OCI-LY7 (cell line): Measurements from ENCODE around the gene RAB32. TPM values are rescaled to one million over a fixed set of nuclear protein-coding genes. Genes with fewer than 3 reads are reported as not detected.

ENCODE experiments used
- BruUV-seq: library from RNA; stranded (reverse); fragments of 400-500 nt; replicated peaks from 2 replicates; lab custom pipeline; 2021; lab: Mats Ljungman, UMichigan
- CTCF ChIA-PET: fragments of 300-600 bp; sonication (Branson Sonifier 250); formaldehyde crosslinking; loops from one replicate; lab custom pipeline; 2022; ENCODE audit warnings: antibody characterized with exemption; ENCODE audit not compliant: unreplicated experiment; lab: Charles Lee
- POLR2A ChIA-PET: fragments of 300-600 bp; sonication (Branson Sonifier 250); formaldehyde crosslinking; loops from one replicate; lab custom pipeline; 2022; ENCODE audit warnings: antibody characterized with exemption; lab: Charles Lee
- DNase-seq: peaks from one replicate; pipeline ENCODE4 v3.0.0-alpha.2; 2015; ENCODE audit warnings: low spot score
- H2AFZ ChIP-seq: fragments of 200-600 bp; sonication (generic), shearing (Covaris generic); 2 replicates; pipeline ENCODE4 v1.6.1; 2014; ENCODE audit warnings: mild to moderate bottlenecking, antibody characterized with exemption, low read length, moderate library complexity
- H3K27ac ChIP-seq: fragments of 200-600 bp; sonication (generic); 2 replicates; pipeline ENCODE4 v1.5.1; 2014; ENCODE audit warnings: mixed run types, low read depth, mild to moderate bottlenecking, moderate library complexity, low read length, inconsistent platforms; ENCODE audit not compliant: poor library complexity, severe bottlenecking
- H3K36me3 ChIP-seq: fragments of 200-600 bp; sonication (generic); 2 replicates; pipeline ENCODE4 v1.6.1; 2014; ENCODE audit warnings: mild to moderate bottlenecking, antibody characterized with exemption, low read length, moderate library complexity, mixed read lengths; ENCODE audit not compliant: insufficient read depth
- H3K4me1 ChIP-seq: fragments of 200-600 bp; sonication (generic); 2 replicates; pipeline ENCODE4 v1.5.1; 2014; ENCODE audit warnings: mild to moderate bottlenecking, low read length; ENCODE audit not compliant: insufficient read depth, poor library complexity, severe bottlenecking
- H3K4me2 ChIP-seq: fragments of 200-600 bp; sonication (generic); 2 replicates; pipeline ENCODE4 v1.6.1; 2014; ENCODE audit warnings: mild to moderate bottlenecking, low read length
- H3K4me3 ChIP-seq: fragments of 200-600 bp; sonication (generic); 2 replicates; pipeline ENCODE4 v1.5.1; 2014; ENCODE audit warnings: mild to moderate bottlenecking, low read depth, low read length; ENCODE audit not compliant: poor library complexity, severe bottlenecking
- H3K79me2 ChIP-seq: fragments of 200-600 bp; sonication (generic); 2 replicates; pipeline ENCODE4 v1.6.1; 2016; ENCODE audit warnings: low read depth, mild to moderate bottlenecking, low read length, moderate library complexity, mixed read lengths; ENCODE audit not compliant: insufficient read depth
- H3K9me2 ChIP-seq: fragments of 200-600 bp; sonication (generic); 2 replicates; pipeline ENCODE4 v1.6.1; 2016; ENCODE audit warnings: mild to moderate bottlenecking, low read length, mixed read lengths; ENCODE audit not compliant: insufficient read depth
- H3K9me3 ChIP-seq: fragments of 200-600 bp; sonication (generic); 2 replicates; pipeline ENCODE4 v1.6.1; 2014; ENCODE audit warnings: mild to moderate bottlenecking, mixed run types, low read length, mixed read lengths
- H4K20me1 ChIP-seq: fragments of 200-600 bp; sonication (generic); 2 replicates; pipeline ENCODE4 v1.6.1; 2014; ENCODE audit warnings: mild to moderate bottlenecking, antibody characterized with exemption, low read length, moderate library complexity, mixed read lengths; ENCODE audit not compliant: insufficient read depth
- EZH2phosphoT487 ChIP-seq: fragments of 200-600 bp; sonication (generic); IDR thresholded peaks from 2 replicates; pipeline ENCODE4 v1.6.1; 2018; ENCODE audit warnings: low read depth, borderline replicate concordance, mild to moderate bottlenecking, mixed run types, antibody characterized with exemption, low read length, moderate library complexity, mixed read lengths
- intact Hi-C: fragments of 100-400 bp; cut with micrococcal nuclease; formaldehyde crosslinking; loops from one replicate; pipeline ENCODE4 v1.10.0; 2022; ENCODE audit not compliant: unreplicated experiment
- total RNA-seq, 2 experiments: library from RNA; depleted of rRNA in 1 of 2; stranded (reverse); fragments of >200 nt in 1 of 2; shearing (Covaris generic) in 1 of 2; gene quantifications; 2 replicates each; pipeline ENCODE4 v1.2.3, GENCODE V29; 2014 to 2022
- TF ChIP-seq, protein P1 (sequence below): fragments of 200-600 bp; sonication (generic); conservative IDR thresholded peaks from 2 replicates; pipeline ENCODE4 v1.5.1; 2014; ENCODE audit warnings: mild to moderate bottlenecking, antibody characterized with exemption, low read length, moderate library complexity, mixed read lengths

Gene RAB32
- total RNA-seq, 2 experiments from 2014 or later: not detected

DNA sequence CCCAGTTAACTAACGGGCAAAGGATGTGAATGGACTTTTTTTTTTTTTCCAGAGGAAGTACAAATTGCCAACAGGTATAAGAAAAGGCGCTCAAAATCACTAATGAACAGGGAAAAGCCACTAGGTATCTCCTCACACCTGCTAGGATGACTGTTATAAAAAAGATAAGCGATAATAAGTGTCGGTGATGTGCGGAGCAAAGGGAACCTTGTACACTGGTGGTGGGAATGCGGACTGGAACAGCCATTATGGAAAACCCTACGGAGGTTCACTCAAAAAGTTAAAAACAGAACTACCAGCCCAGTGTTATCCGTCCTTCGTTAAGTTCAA is 787 bp upstream of the RAB32 start:
- H3K36me3 ChIP-seq: no peaks in the 10 kb centered on the region
- no peaks in the 10 kb centered on the region for H3K9me2 ChIP-seq
- no peaks in the 10 kb centered on the region for H3K4me1 ChIP-seq
- no peak for DNase-seq
- no peak overlapping the region for H3K4me2 ChIP-seq
- BruUV-seq: no TSS peak
- H3K27ac ChIP-seq: no peak overlapping the region
- POLR2A ChIA-PET: no interaction called here
- intact Hi-C loops: no loop called here
- H4K20me1 ChIP-seq: no peaks in the 10 kb centered on the region
- H3K4me3 ChIP-seq: no peak overlapping the region
- H2AFZ ChIP-seq: no peak overlapping the region
- CTCF ChIA-PET: no interaction called here
- H3K79me2 ChIP-seq: no peaks in the 10 kb centered on the region
- TF ChIP-seq EZH2phosphoT487: no peak
- TF ChIP-seq, protein P1, sequence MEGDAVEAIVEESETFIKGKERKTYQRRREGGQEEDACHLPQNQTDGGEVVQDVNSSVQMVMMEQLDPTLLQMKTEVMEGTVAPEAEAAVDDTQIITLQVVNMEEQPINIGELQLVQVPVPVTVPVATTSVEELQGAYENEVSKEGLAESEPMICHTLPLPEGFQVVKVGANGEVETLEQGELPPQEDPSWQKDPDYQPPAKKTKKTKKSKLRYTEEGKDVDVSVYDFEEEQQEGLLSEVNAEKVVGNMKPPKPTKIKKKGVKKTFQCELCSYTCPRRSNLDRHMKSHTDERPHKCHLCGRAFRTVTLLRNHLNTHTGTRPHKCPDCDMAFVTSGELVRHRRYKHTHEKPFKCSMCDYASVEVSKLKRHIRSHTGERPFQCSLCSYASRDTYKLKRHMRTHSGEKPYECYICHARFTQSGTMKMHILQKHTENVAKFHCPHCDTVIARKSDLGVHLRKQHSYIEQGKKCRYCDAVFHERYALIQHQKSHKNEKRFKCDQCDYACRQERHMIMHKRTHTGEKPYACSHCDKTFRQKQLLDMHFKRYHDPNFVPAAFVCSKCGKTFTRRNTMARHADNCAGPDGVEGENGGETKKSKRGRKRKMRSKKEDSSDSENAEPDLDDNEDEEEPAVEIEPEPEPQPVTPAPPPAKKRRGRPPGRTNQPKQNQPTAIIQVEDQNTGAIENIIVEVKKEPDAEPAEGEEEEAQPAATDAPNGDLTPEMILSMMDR: no peak
- H3K9me3 ChIP-seq: no peaks in the 10 kb centered on the region

DNA sequence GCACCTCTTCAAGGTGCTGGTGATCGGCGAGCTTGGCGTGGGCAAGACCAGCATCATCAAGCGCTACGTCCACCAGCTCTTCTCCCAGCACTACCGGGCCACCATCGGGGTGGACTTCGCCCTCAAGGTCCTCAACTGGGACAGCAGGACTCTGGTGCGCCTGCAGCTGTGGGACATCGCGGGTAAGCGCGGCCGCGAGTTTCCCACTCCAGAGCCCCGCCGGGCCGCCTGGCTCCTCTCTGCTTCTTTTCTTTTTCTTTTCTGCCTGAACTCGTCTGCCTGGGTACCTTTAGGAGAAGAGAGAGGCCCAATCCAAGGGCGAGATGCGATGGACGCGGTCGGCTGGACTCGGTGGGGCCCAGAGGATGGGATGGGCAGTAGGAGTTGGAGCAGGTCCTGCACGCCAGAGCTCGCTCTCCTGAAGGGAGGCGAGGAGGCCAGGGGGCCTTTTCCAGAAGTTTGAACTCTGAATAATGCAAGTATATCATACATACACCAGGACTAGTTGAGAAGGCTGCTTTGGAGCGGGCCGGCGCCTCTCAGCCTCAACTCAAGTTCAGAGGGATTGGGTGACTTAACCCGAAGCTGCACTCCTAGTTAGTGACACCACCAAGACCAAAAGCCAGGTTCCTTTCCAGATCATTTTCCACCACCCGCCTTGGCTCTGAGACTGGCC is 445 bp downstream of the RAB32 start:
- no peak for TF ChIP-seq EZH2phosphoT487
- TF ChIP-seq, protein P1: no peak
- H3K4me1 ChIP-seq: no peaks in the 10 kb centered on the region
- H3K36me3 ChIP-seq: no peaks in the 10 kb centered on the region
- no peaks in the 10 kb centered on the region for H4K20me1 ChIP-seq
- no peak overlapping the region for H3K4me2 ChIP-seq
- no TSS peak for BruUV-seq
- intact Hi-C loops: no loop called here
- CTCF ChIA-PET: no interaction called here
- H2AFZ ChIP-seq: no peak overlapping the region
- DNase-seq: no peak
- no peaks in the 10 kb centered on the region for H3K79me2 ChIP-seq
- H3K27ac ChIP-seq: no peak overlapping the region
- no peaks in the 10 kb centered on the region for H3K9me3 ChIP-seq
- POLR2A ChIA-PET: no interaction called here
- no peak overlapping the region for H3K4me3 ChIP-seq
- H3K9me2 ChIP-seq: no peaks in the 10 kb centered on the region

DNA sequence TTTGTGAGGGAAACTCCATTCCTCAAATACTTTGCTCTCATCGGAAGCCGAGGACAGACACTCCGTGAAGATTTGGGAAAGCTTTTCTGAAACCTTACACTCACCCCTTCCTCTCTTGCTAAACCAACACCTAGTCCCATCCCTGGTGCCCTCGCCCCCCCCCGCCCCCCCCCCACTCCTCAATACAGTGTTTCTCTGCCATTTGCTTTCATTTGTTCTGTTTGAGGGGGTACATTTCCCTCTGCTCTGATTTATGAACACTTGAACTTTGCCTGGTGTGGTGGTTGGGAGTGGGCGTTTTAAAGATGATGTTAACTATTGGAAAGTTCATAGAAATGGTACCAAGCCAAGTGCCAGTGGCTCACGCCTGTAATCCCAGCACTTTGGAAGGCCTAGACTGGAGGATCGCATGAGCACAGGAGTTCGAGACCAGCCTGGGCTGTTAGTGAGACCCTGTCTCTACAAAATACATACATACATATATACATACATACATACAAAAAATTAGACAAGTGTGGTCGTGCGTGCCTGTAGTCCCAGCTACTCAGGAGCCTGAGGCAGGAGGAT is 1.1 kb downstream of the RAB32 start:
- Histone ChIP-seq H2AFZ (no peak overlapping the region), H3K4me2 (no peak overlapping the region), H3K36me3 (no peaks in the 10 kb centered on the region), H3K27ac (no peak overlapping the region), H4K20me1 (no peaks in the 10 kb centered on the region), H3K4me1 (no peaks in the 10 kb centered on the region), H3K9me2 (no peaks in the 10 kb centered on the region), H3K9me3 (no peaks in the 10 kb centered on the region), H3K4me3 (no peak overlapping the region), H3K79me2 (no peaks in the 10 kb centered on the region)
- ChIA-PET CTCF (no interaction called here), POLR2A (interaction anchor here (1.1 kb wide), 1 partner anchor 46 kb away, joined by 3 read pairs; no protein-coding TSS in a partner anchor)
- TF ChIP-seq EZH2phosphoT487: no peak
- TF ChIP-seq, protein P1: no peak
- intact Hi-C loops: no loop called here
- BruUV-seq: no TSS peak
- DNase-seq: no peak
